Activated naive CD8-positive, alpha-beta T cell (primary cell): Measurements from ENCODE around the gene CLIP3.
"Not testable (repeated sequence)": the region's sequence is repeated elsewhere in the genome, so short reads cannot be mapped to it uniquely, and the experiment has no call there.

Source experiments
- H3K27ac Mint-ChIP-seq: one replicate; pipeline ENCODE4 v1.8.0; 2021; ENCODE audit warnings: mixed read lengths
- H3K27me3 Mint-ChIP-seq: one replicate; pipeline ENCODE4 v1.8.0; 2021; ENCODE audit warnings: mixed read lengths
- H3K36me3 Mint-ChIP-seq: one replicate; pipeline ENCODE4 v1.8.0; 2021; ENCODE audit warnings: mixed read lengths
- H3K4me1 Mint-ChIP-seq: one replicate; pipeline ENCODE4 v1.8.0; 2021; ENCODE audit warnings: low read depth, mixed read lengths
- H3K4me3 Mint-ChIP-seq: one replicate; pipeline ENCODE4 v1.8.0; 2021; ENCODE audit warnings: mild to moderate bottlenecking, mixed read lengths
- H3K9me3 Mint-ChIP-seq: one replicate; pipeline ENCODE4 v1.8.0; 2021; ENCODE audit warnings: low read depth, mixed read lengths

Gene CLIP3

DNA sequence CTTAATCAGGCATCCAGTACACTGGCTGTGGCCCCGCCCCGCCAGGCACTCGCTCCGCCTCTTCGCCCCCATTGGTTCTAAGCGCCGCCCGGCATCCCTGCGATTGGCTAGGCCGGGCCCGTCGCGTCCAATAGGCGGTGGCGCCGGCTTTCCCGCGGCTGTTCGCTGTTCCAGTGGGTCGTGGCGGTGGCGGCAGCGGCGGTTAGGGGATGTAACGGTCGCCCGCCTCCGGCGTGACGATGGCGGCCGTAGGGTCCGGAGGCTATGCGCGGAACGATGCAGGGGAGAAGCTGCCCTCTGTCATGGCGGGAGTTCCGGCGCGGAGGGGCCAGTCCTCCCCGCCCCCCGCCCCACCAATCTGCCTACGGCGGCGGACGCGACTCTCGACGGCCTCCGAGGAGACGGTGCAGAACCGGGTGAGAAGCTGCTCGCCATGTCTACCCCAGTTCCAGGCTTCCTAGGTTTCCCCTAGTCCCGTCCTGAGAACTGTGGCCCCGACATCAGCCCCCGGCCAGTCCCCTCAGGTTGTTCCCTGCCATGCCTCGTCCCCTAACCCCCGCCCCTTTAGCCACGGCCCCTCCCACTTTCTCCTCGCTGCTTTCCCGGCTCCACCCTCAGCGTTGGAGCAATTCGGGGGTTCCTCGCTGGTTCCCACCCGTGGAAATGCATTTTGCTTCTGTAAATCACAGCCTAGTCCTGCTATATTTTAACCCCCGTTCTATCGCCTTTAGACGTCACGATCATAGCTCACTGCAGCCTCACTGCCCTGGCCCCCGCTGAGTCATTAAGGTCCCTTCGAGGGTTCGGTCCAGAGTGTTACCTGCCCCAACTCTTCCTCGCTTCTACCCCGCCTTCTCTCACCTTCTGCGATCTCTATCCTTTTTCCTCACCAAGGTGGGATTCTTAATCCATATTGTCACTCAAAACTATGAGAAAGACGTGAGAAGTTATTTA is 22.3 kb upstream of the CLIP3 start, which contains the start of gene WDR62:
WDR62 (plus strand) TSS at position 165 of the 954 bp plus-strand sequence; CDS start at position 240, 75 bp downstream.
- H3K27me3 Mint-ChIP-seq: no peaks in the 10 kb centered on the region
- H3K4me1 Mint-ChIP-seq: peaks cover 18% of the 10 kb centered on the region
- H3K27ac Mint-ChIP-seq: peak within 1 kb of the TSS; percentile 96
- no peaks in the 10 kb centered on the region for H3K9me3 Mint-ChIP-seq
- H3K36me3 Mint-ChIP-seq: no peaks in the 10 kb centered on the region
- H3K4me3 Mint-ChIP-seq: peak within 1 kb of the TSS; percentile 97

DNA sequence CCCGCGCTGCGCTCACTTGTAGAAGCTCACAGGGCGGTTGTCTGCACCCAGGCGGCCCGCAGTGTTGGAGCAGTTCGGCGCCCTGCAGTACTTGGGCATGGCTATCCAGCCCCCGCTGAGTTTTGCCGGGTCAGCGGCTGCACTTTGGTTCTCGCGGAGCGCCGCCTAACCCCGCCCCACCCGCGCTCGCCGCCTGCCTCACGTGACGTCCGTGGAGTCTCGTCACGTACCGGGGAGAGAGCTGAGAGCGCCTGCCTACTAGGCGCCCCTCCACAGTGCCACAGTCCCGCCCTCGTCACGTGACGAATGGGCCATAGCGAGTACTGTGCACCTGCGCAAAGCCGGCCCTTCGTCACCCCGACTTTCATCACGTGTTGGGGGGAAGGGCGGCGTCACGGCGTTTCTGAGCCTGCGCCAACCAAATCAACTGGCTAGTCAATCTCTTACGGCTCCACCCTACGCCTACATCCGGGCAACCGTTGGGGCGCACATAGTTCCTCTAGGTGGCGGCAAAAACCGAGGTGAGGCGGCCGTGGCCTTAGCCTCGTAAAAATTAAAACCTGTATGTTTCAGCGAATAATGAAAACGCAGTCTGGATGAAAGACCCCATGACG is 21.6 kb upstream of the CLIP3 start, which contains the start of gene THAP8:
THAP8 (minus strand) TSS at position 167 of the 614 bp plus-strand sequence; CDS start at position 99, 68 bp downstream.
- Mint-ChIP-seq H3K4me3 (peak within 1 kb of the TSS; percentile 97), H3K9me3 (no peaks in the 10 kb centered on the region), H3K27ac (peak within 1 kb of the TSS; percentile 96), H3K27me3 (no peaks in the 10 kb centered on the region), H3K4me1 (peaks cover 18% of the 10 kb centered on the region), H3K36me3 (no peaks in the 10 kb centered on the region)

DNA sequence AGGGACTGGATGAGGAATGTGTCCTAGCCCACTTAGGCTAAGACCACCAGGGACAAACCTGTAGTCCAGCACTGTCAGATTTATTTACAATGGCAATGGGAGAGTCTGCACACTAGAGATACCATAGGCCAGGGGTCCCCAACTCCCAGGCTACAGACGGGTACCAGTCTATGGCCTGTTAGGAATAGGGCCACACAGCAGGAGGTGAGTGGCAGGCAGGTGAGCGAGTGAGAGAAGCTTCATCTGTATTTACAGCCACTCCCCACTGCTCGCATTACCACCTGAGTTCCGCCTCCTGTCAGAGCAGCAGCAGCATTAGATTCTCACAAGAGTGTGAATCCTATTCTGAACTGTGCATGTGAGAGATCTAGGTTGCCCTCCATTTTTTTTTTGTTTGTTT is 19.0 kb upstream of the CLIP3 start:
- peaks cover 2% of the 10 kb centered on the region for H3K36me3 Mint-ChIP-seq
- H3K4me3 Mint-ChIP-seq: peak overlapping the region; percentile 7
- peak overlapping the region; percentile 41 for H3K27ac Mint-ChIP-seq
- H3K27me3 Mint-ChIP-seq: no peaks in the 10 kb centered on the region
- H3K4me1 Mint-ChIP-seq: peaks cover 18% of the 10 kb centered on the region
- H3K9me3 Mint-ChIP-seq: no peaks in the 10 kb centered on the region

DNA sequence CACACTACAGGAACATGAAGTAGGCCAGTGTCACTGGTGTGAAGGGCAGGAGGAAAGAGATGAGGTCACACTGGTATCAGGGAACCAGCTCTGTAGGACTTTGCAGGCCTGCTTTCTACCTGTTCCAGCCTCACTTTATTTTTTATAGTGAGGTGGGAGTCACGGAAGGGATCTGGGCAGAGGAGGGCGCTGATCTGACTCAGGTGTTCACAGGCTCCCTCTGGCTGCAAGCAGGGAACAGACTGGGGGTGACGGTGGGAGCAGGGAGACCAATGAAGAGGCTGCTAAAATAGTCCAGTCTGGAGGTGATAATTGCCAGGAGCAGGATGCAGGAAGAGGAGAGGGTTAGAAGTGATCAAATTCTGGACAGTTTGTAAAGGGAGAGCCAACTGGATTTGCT is 18.6 kb upstream of the CLIP3 start:
- Mint-ChIP-seq H3K36me3 (peaks cover 3% of the 10 kb centered on the region), H3K27ac (no peak overlapping the region), H3K27me3 (no peaks in the 10 kb centered on the region), H3K4me1 (peaks cover 18% of the 10 kb centered on the region), H3K9me3 (no peaks in the 10 kb centered on the region), H3K4me3 (no peak overlapping the region)

DNA sequence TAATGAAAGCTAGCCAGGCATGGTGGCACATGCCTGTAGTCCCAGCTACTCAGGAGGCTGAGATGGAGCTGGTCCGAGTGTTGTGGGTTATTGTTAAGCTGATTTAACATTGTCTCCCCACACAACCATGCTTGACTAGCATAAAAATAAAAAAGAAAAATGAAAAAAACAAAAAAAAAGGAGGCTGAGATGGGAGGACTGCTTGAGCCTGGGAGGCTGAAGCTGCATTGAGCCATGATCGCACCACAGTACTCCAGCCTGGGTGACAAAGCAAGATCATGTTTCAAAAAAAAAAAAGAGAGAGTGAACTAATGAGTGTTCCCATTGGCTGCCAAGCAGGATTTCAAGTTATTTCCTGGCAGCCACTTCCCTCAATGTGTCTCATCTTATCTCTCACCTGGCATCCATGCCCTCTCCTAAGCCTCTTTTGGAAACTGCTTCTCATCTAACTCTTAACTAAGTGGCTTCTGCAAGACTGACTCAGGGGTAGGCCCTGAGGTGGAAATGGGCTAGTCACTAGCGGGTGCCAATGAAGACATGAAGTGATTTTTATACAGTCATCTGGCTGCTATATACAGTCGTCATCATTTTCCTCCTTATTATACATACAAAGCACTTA is 16.5 kb upstream of the CLIP3 start:
- H3K9me3 Mint-ChIP-seq: no peaks in the 10 kb centered on the region
- peaks cover 3% of the 10 kb centered on the region for H3K36me3 Mint-ChIP-seq
- peaks cover 11% of the 10 kb centered on the region for H3K4me1 Mint-ChIP-seq
- H3K27me3 Mint-ChIP-seq: no peaks in the 10 kb centered on the region
- H3K4me3 Mint-ChIP-seq: no peak overlapping the region
- no peak overlapping the region for H3K27ac Mint-ChIP-seq

DNA sequence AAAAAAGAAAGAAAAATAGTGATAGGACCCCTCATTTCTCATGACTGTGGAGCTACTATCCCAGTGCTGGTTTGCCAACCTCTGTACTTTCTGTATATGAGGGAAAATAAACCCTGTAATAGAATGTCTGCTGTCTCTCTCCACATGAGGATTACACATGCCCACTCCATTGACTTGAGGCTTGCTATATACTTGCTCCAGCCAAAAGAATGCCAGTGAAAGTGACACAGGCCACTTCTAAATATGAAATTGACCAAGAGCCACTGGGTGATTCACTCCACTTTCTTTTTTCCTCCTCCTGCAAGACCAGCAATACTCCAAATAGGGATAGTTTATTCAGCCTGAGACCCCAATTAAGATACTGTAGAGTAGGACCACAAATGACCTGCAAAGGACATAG is 15.2 kb upstream of the CLIP3 start:
- peaks cover 6% of the 10 kb centered on the region for H3K4me1 Mint-ChIP-seq
- H3K27me3 Mint-ChIP-seq: no peaks in the 10 kb centered on the region
- H3K9me3 Mint-ChIP-seq: no peaks in the 10 kb centered on the region
- no peak overlapping the region for H3K27ac Mint-ChIP-seq
- no peak overlapping the region for H3K4me3 Mint-ChIP-seq
- peaks cover 3% of the 10 kb centered on the region for H3K36me3 Mint-ChIP-seq

DNA sequence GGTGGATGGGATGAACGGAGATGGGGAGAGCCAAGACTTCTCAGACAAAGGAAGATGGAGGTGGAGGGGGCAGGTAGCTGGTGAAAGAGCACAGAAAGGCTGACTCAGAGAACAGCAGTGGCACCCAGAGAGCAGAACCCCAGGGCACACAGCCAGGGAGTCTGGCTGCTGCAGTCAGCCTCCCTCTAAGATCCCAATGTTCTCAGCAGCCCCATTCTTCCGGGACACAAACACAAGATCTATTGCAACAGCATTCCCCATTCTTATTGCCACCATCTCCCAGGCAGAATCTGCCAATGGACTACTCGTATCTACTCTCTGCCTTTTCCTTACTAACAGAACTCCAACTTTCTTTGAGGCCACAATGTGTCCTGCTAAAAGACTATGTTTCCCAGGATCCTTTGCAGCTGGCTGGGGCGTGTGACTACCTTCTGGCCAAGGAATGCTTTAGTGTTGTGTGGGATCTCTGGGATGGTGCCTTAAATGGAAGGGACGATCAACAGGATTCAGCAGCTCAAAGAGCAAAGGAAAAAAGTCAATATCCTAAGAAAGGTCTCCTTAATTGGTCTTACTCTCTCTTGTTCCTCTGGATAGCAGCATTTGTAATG is 13.9 kb upstream of the CLIP3 start:
- Mint-ChIP-seq H3K4me1 (peaks cover 3% of the 10 kb centered on the region), H3K4me3 (no peak overlapping the region), H3K36me3 (peaks cover 3% of the 10 kb centered on the region), H3K27ac (no peak overlapping the region), H3K27me3 (no peaks in the 10 kb centered on the region), H3K9me3 (no peaks in the 10 kb centered on the region)

DNA sequence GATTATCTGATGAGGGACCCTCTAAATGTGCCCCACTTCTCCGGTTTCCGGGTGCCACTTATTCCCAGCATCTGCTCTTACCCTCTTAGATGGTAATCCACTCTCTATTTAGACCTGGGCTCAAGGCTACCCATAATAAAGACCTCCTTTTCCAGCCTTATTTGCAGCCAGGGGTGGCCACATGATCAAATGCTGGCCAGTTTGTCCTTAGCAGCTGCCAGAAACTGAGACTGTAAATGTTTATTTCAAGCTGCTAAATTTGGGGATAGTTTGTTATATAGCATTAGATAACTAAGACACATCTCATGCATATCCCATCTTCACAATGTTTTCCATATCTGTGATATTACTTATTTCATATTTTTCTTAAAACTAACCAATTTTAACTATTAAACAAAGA is 11.3 kb upstream of the CLIP3 start:
- H3K9me3 Mint-ChIP-seq: no peaks in the 10 kb centered on the region
- no peaks in the 10 kb centered on the region for H3K4me1 Mint-ChIP-seq
- H3K4me3 Mint-ChIP-seq: no peak overlapping the region
- H3K27me3 Mint-ChIP-seq: no peaks in the 10 kb centered on the region
- H3K36me3 Mint-ChIP-seq: peaks cover 3% of the 10 kb centered on the region
- no peak overlapping the region for H3K27ac Mint-ChIP-seq

DNA sequence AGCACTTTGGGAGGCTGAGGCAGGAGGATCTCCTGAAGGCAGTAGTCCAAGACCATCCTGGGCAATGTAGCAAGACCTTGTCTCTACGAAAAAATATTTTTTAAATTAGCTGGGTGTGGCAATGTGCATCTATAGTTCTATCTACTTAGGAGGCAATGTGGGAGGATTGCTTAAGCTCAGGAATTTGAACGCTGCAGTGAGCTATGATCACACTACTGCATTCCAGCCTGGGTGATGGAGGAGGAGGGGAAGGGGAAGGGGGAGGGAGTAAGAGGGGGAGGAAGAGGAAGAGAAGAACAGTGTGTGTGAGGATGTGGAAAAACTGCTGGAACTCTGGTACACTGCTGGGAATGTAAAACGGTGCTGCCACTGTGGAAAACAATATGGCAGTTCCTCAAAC is 9.2 kb upstream of the CLIP3 start:
- no peak overlapping the region for H3K4me3 Mint-ChIP-seq
- no peaks in the 10 kb centered on the region for H3K27me3 Mint-ChIP-seq
- H3K36me3 Mint-ChIP-seq: peaks cover 3% of the 10 kb centered on the region
- peaks cover 6% of the 10 kb centered on the region for H3K4me1 Mint-ChIP-seq
- H3K9me3 Mint-ChIP-seq: no peaks in the 10 kb centered on the region
- H3K27ac Mint-ChIP-seq: no peak overlapping the region

DNA sequence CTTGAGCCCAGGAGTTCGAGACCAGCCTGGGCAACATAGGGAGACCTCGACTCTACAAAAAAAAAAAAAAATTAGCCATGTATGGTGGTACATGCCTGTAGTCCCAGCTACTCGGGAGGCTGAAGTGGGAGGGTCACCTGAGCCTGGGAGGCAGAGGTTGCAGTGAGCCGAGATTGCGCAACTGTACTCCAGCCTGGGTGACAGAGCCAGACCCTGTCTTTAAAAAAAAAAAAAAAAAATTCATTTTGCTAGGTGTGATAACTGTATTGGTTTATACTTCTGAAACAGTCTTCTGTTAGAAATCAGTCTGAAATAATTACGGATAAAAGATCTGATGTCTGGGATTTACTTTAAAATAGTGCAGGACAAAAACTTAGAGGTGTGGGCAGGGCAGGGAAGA is 8.4 kb upstream of the CLIP3 start:
- not testable (repeated sequence) for H3K36me3 Mint-ChIP-seq, H3K4me3 Mint-ChIP-seq, H3K27me3 Mint-ChIP-seq, H3K4me1 Mint-ChIP-seq, H3K27ac Mint-ChIP-seq, H3K9me3 Mint-ChIP-seq

DNA sequence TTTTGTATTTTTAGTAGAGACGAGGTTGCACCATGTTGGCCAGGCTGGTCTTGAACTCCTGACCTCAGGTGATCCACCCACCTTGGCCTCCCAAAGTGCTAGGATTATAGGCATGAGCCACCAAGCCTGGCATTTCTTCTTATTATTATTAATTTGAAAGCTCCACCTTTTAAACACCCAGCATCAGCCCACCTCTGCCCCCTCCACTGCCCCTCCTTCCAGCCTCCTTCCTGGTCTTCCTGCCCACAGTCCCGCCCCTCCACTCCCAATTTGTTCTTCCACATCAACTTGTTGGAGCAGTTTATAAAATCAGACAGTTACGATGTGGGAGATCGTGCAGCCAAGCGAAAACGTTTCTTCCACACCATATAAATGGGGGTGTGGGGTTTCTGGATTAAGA is 7.8 kb upstream of the CLIP3 start:
- Mint-ChIP-seq H3K4me1 (peaks cover 14% of the 10 kb centered on the region), H3K27me3 (no peaks in the 10 kb centered on the region), H3K4me3 (no peak overlapping the region), H3K9me3 (no peaks in the 10 kb centered on the region), H3K36me3 (peaks cover 3% of the 10 kb centered on the region), H3K27ac (no peak overlapping the region)

DNA sequence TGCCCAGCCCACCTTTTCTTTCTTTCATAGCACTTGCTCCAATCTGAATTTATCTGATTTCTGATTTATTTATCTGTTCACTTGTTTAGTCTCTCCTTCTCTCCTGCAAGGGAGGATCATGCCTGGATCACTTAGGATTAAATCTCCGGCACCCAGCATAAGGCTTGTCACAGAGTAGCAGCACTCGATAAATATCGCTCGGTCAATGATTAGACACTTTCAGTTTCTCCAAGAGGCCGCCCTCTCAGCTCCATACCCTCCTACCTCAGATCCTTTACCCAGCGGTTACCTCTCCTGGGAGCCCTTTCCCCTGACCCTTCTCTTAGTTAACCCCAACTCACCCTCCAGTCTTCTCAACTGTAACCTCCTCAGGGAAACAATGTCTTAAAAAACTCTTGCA is 1.4 kb downstream of the CLIP3 start:
- Mint-ChIP-seq H3K36me3 (peaks cover 15% of the 10 kb centered on the region), H3K27me3 (no peaks in the 10 kb centered on the region), H3K4me1 (peaks cover 21% of the 10 kb centered on the region), H3K4me3 (peak overlapping the region; percentile 4), H3K9me3 (no peaks in the 10 kb centered on the region), H3K27ac (no peak overlapping the region)

DNA sequence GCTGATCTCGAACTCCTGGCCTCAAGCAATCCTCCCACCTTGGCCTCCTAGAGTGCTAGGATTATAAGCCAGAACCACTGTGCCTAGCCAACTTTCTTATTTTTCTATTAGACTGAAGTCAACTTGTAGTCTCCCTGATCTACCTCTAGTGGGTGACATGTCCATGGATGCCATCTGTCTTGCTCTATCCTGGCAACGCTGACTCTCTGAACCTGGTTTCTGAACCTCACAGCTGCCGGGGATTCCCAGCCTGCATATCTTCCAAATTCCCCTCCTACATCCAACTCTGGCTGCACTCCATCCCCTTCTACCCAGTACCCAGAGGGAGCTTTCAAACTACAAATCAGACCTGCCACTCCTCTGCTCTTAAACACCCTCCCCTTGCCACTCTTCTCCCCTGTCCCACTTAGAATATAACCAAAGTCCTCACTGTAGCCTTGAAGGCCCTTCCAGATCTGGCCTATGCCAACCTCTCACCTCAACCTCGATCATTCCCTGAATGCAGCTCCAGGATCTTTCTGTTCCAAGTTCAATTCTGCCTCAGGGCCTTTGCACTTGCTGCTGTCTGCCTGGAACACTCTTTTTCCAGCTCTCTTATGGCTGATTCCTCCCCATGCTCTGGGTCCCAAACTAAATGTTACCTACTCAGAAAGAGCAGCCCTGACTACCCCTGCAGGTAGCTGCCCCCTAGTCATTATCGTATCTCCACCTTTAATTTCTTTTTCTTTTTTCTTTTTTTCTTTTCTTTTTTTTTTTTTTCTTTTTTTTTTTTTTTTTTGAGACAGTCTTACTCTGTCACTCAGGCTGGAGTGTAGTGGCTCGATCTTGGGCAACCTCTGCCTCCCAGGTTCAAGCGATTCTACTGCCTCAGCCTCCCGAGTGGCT is 2.2 kb downstream of the CLIP3 start:
- H3K9me3 Mint-ChIP-seq: no peaks in the 10 kb centered on the region
- no peak overlapping the region for H3K4me3 Mint-ChIP-seq
- no peaks in the 10 kb centered on the region for H3K27me3 Mint-ChIP-seq
- H3K36me3 Mint-ChIP-seq: peaks cover 14% of the 10 kb centered on the region
- H3K27ac Mint-ChIP-seq: no peak overlapping the region
- H3K4me1 Mint-ChIP-seq: peaks cover 16% of the 10 kb centered on the region
